HPDE6-E6E7 (cell line): ENCODE results near the gene PIWIL4.
"Not testable (repeated sequence)": the region's sequence is repeated elsewhere in the genome, so short reads cannot be mapped to it uniquely, and the experiment has no call there.

Source experiments
- DNase-seq: peaks from one replicate; pipeline ENCODE4 v3.0.0; 2011; ENCODE audit warnings: missing footprints; ENCODE audit errors: extremely low spot score

Gene PIWIL4

DNA sequence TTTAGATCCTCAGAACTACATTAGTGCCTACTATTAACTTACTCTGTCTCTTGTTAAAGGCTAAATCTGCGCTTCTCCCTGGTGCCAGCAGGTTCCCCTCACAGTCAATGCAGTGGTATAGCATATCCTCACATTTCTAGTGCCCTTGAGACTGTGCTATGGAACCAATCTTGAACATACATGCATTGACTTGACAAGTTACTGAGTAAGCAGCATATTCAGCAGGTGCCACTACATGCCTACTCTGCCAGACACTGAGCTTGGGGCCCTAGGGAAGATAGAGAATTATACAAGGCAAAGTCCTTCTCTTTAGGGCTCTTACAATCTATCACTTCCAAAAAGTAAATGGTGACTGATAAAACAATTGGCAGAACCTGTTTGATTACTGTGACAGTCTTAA lies 20.3 kb upstream of the PIWIL4 start:
- DNase-seq = no peak

DNA sequence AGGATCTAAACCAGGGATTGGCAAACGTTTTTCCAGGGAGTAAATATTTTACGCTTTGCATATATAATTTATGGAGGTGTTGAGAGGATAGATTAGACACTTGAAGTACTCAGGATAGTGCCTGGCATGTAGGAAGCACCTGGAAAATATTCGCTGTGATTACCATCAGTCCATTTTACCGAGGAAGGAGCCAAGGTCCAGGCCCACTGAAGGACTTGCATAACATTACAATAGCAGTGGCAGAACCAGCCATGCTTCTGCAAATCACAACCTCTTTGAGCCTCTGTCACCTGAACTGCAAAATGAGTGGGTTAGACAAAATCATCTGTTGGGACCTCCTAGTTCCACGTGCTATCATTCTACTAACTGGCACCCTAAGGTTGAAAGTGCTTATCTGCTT lies 18.0 kb upstream of the PIWIL4 start:
- DNase-seq = no peak

DNA sequence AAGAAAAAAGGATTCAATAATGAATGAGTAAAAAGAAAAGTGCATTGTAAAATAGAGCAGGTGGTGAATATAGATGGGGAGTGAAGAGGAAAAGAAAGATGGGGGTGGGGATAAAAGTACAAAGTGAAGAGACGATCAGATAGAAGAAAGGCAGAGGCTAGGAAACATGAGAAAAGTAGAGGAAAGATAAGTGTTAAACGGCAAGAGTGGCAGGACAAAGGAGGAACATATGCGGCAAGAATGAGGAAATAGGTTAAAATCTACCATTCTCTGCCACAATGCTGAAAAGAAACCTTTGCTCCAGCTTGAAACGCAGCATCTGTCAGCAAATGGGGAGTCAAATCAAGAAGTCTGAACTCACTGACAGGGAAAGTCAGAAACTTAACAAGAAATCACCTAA lies 16.7 kb upstream of the PIWIL4 start:
- DNase-seq = no peak

DNA sequence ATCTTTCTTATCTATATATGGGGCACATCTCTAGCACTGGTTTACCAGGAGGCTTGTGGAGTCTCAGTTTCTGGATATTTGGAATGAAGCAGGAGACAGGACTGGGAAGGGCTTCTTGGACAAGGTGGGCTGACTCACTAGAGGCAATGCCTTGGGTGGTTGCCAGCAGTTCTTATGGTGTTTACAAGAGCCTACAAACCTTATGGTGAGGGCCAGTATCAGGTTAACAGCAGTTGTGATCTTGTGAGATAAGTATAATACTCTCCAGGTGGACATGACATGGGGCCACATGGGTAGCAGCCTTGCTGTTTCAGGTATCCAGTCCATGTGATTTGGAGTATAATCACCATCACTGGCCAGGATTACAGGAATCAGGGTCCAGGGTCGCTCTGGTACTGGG lies 13.2 kb upstream of the PIWIL4 start:
- DNase-seq = no peak

DNA sequence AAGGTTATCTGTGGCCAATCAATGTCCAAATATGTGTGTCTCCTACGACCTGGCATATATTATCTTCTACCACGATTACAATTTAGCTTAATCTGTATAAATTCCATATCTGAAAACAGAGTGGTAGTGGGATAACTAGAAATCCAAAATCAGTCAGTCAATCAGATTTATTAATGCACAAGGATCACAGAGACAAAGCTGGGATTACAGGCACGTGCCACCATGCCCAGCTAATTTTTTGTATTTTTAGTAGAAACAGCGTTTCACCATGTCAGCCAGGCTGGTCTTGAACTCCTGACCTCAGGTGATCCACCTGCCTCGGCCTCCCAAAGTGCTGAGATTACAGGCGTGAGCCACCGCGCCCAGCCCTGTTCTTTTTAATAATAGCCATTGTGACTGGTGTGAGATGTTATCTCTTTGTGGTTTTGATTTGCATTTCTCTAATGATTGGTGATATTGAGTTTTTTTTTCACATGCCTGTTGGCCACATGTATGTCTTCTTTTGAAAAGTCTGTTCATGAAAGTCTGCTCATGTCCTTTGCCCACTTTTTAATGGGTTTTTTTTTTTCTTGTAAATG lies 11.3 kb upstream of the PIWIL4 start:
- DNase-seq = not testable (repeated sequence)

DNA sequence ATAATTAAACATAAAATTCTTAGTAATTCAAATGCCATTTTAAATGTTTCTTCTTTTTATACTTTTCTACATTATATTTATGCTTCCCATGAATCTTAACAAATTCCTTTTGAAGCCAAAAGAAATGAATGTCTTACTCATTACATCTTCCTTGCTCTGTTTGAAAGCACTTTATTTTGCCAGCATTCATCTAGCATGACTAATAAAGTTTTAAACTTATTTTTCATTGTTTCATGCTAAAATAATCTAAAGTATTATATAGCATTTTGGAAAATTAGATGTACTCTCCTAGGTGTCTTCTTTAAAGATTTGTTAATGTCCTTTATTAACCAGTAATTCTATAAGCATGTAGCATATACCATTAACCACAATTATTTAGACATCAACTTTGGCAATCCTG lies 9.7 kb upstream of the PIWIL4 start:
- no peak for DNase-seq

DNA sequence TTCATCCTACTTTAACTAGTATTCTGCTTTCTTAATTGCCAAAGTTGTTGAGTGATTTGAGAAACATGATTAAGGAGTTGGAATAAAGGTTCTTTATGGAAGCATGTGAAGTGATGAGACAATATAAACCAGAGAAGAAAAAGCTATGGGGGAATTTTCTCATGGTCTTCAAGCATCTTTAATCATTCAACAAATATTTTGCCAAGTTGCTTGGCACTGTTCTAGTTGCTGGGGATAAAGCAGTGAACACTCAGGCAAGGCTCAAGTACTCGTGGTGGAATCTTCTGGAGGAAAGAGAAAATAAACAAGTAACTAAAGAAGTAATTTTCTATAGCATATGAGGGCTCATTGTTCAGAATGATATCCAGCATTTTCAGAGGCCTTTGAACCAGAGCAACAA lies 9.2 kb upstream of the PIWIL4 start:
- DNase-seq = no peak

DNA sequence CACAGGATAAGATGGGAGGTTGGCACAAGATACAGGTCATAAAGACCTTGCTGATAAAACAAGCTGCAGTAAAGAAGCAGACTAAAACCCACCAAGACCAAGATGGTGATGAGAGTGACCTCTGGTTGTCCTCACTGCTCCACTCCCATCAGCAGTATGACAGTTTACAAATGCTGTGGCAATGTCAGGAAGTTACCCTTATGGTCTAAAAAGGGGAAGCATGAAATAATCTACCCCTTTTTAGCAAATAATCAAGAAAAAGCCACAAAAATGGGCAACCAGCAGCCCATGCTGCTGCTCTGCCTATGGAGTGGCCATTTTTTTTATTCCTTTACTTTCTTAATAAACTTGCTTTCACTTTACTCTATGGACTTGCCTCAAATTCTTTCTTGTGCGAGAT lies 8.7 kb upstream of the PIWIL4 start:
- DNase-seq = no peak

DNA sequence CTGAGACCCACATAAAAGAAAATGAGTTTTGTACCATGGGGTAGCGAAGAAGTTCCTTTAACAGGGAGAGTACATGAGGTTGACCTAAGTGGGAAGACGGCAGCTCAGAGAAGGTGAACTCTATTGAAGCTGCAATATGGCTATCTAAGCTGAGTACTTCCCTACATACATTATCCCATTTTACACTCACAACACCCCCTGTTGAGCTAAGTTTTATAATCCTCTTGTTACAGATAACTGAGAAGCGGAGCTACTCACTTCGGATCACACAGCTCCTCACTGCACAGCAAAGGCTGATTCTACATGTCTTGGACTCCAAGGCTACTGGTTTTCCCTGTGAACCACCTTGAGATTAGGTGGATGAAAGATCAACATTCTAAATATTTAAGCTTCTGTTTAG lies 8.2 kb upstream of the PIWIL4 start:
- no peak for DNase-seq

DNA sequence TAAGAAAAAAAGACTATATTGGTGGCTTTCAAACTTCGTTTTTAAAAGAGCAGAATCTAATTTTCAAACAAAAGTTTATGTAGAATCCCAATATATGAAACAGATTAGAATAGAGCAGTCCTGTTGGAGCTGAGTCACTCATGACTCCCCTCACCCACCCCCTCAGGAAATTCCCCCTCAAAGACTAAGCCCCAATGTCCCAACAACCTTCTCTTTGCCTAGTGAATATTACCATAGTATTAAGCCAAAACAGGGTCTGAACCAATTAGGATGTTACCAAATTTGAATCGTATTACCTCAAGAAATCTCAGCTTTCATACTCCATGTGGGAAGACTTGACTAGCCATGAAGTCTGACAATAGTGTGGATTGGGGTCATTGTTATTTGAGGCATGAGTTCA lies 7.8 kb upstream of the PIWIL4 start:
- DNase-seq = no peak

DNA sequence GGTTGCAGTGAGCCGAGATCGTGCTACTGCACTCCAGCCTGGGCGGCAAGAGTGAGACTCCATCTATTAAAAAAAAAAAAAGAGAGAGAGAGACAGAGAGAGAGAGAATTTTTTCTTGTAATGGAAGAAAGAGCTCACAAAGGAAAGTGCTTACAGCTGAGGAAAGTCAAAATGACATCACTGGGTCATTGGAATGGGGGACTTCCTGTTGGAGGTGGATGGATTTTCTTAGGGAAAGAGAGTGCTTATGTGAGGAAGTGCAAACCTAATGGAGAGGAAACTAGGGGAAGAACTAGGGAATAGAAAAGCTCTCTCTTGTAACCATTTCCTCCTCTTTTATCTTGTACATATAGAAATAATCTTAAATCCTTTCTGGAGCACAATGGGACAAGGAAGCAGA lies 6.3 kb upstream of the PIWIL4 start:
- no peak for DNase-seq

DNA sequence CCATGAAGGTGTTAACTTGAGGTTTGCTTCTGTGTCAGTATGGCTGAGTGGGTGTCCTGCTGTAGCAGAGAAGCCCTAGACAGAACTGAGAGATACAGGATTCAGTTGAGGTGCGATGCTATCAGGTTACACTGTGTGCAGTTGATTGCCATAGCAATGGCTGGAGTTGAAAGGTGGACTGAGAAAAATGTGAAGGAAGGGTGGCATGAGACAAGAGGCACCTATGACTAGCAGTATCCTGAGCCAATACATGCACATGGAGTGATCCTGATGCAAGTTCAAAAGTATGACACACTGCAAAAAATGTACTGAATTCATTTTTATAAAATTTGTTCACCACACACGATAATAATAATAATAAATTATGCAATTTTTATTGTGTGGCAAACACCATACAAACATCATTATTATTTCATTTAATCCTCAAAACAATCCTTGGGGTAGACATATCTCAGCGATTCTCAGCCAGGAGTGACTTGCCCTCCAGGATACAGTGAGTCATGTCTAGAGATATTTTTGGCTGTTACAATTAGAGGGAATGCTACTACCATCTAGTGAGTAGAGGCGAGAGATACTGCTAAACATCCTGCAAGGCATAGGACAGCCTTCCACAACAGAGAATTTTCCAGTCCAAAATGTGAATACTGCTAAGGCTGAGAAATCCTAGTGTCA lies 3.9 kb upstream of the PIWIL4 start:
- peak; percentile 82 for DNase-seq

DNA sequence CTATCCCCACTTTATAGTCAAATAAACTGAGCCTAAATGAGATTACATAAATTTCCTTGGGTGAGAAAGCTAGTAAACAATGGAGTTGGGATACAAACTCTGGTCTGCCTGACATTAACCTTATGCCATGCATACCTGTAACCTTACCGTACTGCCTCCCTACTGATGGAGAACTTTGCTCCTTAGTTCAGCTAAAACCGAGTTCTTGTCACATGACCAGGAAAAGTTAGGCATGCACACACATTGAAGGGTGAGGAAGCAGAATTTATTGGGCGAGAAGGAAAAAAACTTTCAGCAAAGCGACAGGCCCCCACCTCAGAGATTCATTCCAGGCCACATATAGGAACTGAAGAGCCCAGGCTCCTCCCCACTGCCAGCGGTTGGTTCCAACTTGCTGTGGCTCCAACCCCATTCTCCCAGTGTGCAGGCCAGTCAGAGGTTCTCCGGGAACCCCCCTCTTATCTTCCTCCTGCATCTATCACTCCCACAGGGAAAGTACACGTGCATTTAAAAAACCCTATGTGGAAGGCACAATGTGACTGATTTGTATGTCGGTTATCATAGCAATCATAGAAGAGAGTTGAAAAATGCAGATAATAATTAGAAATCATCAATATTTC lies 3.2 kb upstream of the PIWIL4 start:
- no peak for DNase-seq

DNA sequence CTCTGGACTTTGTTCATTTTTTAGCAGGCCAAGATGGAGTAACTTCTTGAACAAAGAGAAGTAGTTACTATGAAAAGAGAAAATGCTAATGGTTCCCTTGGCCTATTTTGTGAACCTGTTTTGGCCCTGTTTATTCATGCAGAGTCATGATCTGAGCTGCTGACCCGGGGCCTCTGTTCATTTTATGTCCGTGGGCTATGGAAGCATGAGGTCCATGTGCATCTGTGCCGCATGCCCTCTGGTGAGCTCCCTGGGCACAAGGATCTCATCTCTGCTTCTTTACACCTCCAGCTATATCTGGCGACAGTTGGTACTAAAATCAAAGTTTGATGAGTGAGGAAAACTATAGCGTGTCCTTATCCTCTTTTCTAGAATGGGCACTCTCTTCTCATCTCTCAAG lies 1.0 kb downstream of the PIWIL4 start:
- DNase-seq = no peak

DNA sequence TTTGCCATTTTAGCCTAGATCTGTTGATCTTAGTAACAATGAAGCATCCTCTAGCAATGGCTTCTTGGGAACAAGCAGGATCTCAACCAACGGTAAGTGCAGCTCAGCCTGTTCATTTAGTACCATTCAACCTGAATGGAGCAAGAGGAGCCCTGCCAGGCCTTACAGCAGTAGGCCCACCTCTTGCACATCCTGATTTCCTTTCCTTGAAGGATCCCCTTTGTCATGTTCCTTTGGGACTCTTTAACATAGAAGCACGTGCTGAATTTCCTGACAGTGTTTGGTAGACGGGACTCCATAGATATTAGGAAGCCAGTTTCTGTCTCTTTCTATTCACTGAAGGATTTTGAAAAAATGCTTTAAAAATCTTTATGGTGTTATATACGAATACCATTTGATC lies 1.5 kb downstream of the PIWIL4 start:
- DNase-seq = no peak

DNA sequence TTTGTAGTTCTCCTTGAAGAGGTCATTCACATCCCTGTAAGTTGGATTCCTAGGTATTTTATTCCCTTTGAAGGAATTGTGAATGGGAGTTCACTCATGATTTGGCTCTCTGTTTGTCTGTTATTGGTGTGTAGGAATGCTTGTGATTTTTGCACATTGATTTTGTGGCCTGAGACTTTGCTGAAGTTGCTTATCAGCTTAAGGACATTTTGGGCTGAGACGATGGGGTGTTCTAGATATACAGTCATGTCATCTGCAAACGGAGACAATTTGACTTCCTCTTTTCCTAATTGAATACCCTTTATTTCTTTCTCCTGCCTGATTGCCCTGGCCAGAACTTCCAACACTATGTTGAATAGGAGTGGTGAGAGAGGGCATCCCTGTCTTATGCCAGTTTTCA lies 5.8 kb downstream of the PIWIL4 start:
- not testable (repeated sequence) for DNase-seq

DNA sequence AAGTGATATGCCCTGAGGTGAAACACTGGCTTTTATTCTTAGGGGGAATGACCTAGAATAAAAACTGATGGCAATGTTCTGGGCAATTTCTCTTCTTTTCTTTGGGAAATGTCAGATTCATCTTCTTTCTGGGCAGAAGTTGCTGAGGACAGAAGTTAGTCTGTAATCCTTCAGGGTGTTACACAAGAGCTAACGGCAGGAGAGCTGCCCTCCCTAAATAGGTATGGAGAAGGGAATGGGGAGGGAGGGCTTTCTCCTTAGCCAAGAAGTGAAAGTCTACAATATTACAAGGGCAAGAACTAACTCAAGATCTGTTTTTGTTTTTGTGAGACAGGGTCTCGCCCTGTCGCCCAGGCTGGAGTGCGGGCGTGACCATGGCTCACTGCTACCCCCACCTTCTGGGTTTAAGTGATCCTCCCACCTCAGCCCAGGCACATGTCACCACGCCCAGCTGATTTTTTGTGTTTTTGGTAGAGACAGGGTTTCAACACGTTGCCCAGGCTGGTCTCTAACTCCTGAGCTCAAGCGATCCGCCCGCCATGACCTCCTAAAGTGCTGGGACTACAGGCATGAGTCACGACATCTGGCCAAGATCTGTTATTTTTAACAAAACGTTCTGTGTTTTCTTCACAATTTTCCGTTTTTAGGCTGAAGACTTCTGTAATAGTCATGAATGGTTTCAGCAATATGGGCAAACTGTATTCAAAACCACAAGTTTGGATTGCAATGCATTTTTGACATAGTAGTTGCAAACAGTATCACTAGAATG lies 7.2 kb downstream of the PIWIL4 start:
- no peak for DNase-seq

DNA sequence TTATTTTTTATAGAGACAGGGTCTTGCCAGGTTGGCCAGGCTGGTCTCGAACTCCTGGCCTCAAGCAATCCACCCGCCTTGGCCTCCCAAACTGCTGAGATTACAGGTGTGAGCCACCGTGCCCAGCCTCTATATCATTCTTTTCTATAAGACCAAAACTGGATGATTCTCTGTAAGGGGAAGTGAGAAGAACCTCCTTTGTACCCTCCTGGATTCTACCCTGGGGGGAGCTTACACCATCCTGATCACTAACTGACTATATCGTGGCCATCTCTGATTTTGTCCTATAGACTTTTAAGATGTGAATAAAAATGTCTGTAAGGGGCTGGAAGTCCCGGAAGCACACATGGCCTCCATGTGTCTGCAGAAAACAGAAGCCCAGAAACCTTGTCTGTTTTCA lies 9.1 kb downstream of the PIWIL4 start:
- no peak for DNase-seq

DNA sequence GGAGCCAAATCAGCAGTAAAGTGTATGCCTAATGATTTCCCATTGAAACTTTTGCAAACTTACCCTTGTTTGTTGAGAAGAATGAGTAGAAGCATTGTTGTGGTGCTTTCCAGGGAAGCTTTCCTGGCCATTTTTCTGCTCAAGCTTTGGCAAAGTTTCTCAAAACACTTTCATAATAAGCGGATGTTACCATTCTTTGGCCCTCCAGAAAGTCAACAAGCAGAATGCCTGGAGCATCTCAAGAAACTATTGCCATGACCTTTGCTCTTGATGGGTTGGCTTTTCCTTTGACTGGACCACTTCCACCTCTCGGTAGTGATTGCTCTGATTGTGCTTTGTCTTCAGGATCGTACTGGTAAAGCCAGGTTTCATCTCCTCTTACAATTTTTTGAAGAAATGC lies 10.7 kb downstream of the PIWIL4 start:
- no peak for DNase-seq

DNA sequence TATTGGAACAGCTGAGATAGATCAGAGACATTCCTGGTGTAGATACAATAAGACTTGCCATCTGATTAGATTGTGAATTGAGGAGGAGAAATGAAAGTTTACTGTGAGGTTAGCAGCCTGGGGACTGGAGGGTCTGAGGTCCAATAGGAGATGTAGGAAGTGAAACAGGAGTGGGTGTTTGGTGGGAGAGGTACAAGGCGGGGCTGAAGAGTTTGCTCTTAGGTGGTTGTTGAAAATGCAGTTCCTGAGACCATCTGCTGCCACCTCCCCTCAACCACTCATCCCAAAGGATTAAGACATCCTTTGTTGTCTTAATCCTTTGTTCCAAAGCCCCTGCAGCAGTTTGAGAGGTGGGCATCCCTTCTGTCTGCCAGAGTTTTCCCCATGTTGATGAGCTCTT lies 14.8 kb downstream of the PIWIL4 start:
- no peak for DNase-seq

DNA sequence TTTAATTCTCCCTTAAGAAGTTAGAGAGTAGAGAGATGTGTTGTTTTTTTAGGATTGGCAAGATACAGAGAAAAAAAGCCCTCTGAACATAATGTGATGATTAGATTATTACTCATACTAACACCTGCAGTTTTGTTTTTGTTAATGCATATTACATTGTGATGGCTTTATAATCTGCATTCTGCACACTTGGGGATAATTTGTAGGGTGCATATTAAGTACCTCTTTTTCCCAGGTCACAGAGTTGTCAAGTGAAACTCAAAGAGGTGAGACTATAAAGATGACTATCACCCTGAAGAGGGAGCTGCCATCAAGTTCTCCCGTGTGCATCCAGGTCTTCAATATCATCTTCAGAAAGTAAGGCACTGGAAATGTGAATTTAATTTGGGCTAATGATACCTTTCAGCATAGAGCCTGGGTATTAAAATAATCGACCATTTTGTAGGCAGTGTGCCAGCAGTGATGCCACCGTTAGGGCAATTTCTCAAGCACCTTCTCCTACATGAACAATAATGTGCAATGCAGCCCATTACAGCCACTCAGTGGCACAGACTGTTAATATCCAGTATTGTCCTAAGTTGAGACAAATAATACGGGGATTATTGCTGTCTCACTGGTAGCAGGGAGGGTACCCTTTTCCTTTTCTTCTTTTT lies 16.2 kb downstream of the PIWIL4 start:
- no peak for DNase-seq

DNA sequence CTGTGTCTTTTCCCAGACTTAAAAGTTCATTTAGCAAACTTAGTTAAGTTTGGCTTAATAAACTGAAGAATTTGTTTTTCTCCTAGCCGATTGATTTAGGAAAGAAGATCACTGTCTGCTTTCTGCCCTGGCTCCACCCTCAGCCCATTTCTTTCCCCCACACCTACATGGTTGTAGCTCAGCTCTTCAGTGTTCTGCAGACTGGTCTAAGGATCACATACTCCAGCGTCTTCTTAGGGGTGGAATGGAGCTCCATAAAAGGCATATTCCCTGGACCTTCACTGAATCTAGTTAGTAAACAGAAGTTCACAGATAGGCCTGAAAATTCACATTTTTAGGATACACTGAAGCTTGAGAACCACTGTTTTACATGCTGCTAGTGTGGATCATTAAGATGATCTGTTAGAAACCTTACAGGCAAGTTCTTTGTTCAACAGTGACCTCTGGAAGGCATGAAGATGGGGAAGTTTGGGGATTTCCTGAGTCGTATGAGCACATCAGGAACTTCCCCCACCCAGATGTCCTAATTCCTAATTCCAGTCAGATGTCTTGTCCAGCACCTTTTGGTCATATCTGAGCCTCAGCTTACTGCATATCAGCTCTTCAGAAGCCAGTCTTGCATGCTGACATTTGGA lies 16.8 kb downstream of the PIWIL4 start:
- DNase-seq = no peak
